Omental fat pad (tissue), 4 donors: ENCODE measurements around the gene NLRP8. TPM values are rescaled to one million over a fixed set of nuclear protein-coding genes. Genes with fewer than 3 reads are reported as not detected.
"Not testable (repeated sequence)": the region's sequence is repeated elsewhere in the genome, so short reads cannot be mapped to it uniquely, and the experiment has no call there.

Source experiments
- ATAC-seq: fragments of 150-250 bp; one replicate; pipeline ENCODE4 v1.9.1; 2016; ENCODE audit warnings: mild to moderate bottlenecking, moderate library complexity; ENCODE audit not compliant: low FRiP score
- DNase-seq: peaks from one replicate; pipeline ENCODE4 v3.0.0-alpha.2; 2019; ENCODE audit warnings: low spot score
- total RNA-seq, 4 donors: library from RNA; depleted of rRNA; stranded (reverse); fragments of >200 nt; gene quantifications; one replicate each; pipeline ENCODE4 v1.1.0, GENCODE V29; 2016
- TF ChIP-seq, protein P1 (sequence below), 3 donors: fragments of 450-650 bp; IDR thresholded peaks; one replicate each; pipeline ENCODE4 v1.5.1; 2016 to 2017; ENCODE audit warnings: antibody characterized with exemption in 3 of 3, mild to moderate bottlenecking in 3 of 3, moderate library complexity in 2 of 3

Gene NLRP8
- total RNA-seq, 4 donors from 2014 or later = not detected

GRCh38 chr19:55935206-55935605 lies 12.4 kb upstream of the NLRP8 start:
- TF ChIP-seq, protein P1, sequence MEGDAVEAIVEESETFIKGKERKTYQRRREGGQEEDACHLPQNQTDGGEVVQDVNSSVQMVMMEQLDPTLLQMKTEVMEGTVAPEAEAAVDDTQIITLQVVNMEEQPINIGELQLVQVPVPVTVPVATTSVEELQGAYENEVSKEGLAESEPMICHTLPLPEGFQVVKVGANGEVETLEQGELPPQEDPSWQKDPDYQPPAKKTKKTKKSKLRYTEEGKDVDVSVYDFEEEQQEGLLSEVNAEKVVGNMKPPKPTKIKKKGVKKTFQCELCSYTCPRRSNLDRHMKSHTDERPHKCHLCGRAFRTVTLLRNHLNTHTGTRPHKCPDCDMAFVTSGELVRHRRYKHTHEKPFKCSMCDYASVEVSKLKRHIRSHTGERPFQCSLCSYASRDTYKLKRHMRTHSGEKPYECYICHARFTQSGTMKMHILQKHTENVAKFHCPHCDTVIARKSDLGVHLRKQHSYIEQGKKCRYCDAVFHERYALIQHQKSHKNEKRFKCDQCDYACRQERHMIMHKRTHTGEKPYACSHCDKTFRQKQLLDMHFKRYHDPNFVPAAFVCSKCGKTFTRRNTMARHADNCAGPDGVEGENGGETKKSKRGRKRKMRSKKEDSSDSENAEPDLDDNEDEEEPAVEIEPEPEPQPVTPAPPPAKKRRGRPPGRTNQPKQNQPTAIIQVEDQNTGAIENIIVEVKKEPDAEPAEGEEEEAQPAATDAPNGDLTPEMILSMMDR (IDR thresholded peaks at IDR 0.05) = no peak
- DNase-seq (no peak), ATAC-seq (no peak)

GRCh38 chr19:55939206-55939605 lies 8.4 kb upstream of the NLRP8 start:
- DNase-seq = no peak
- no peak for ATAC-seq
- TF ChIP-seq, protein P1 (IDR thresholded peaks at IDR 0.05) = no peak

GRCh38 chr19:55940306-55940705 lies 7.3 kb upstream of the NLRP8 start:
- ATAC-seq = no peak
- DNase-seq = no peak
- TF ChIP-seq, protein P1 (IDR thresholded peaks at IDR 0.05) = no peak

DNA sequence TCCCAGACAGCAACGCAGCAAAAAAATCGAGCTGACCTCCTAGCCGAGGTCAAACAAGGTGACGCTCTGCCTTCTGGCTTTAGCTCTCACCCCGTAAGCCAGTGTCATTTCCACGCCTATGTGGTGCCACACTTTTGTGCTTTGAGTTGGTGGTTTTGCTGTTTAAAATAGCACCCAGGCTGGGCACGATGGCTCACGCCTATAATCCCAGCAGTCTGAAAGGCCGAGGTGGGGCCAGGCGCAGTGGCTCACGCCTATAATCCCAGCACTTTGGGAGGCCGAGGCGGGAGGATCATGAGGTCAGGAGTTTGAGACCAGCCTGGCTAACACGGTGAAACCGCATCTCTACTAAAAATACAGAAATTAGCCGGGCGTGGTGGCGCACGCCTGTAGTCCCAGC lies 2.9 kb downstream of the NLRP8 start:
- DNase-seq, ATAC-seq: not testable (repeated sequence)

- DNase-seq = no peak
- TF ChIP-seq, protein P1 (IDR thresholded peaks at IDR 0.05) = no peak
- ATAC-seq = no peak
Measured at GRCh38 chr19:55956431-55956830, 8.8 kb downstream of the NLRP8 start.

GRCh38 chr19:55958356-55958755 lies 10.7 kb downstream of the NLRP8 start:
- no peak for DNase-seq
- no peak for ATAC-seq

GRCh38 chr19:55959996-55960675 lies 12.5 kb downstream of the NLRP8 start:
- DNase-seq = no peak
- TF ChIP-seq, protein P1 (IDR thresholded peaks at IDR 0.05) = no peak
- ATAC-seq = no peak

More at GRCh38 chr19:55958356-55958755, 10.7 kb downstream of the NLRP8 start:
- TF ChIP-seq, protein P1 (IDR thresholded peaks at IDR 0.05) = no peak
